Gastrocnemius medialis (tissue), 4 donors: ENCODE results near the gene CCNI2. TPM values are rescaled to one million over a fixed set of nuclear protein-coding genes. Genes with fewer than 3 reads are reported as not detected.

Experiments used
- ATAC-seq, 2 donors: fragments of 150-250 bp; one replicate each; pipeline ENCODE4 v1.9.1; 2016
- DNase-seq, 2 donors: peaks; one replicate each; pipeline ENCODE4 v3.0.0-alpha.2; 2019
- H3K27ac ChIP-seq, 4 donors: fragments of 200-600 bp; sonication (generic); 1 replicate in 1 of 4; 2 replicates in 3 of 4; pipeline ENCODE4 v1.5.1; 2016 to 2018; ENCODE audit warnings: mild to moderate bottlenecking in 2 of 4, moderate library complexity in 1 of 4
- H3K27me3 ChIP-seq, 3 donors: fragments of 200-600 bp; sonication (generic) in 2 of 3; 1 replicate in 1 of 3; 2 replicates in 2 of 3; pipeline versions ENCODE4 v1.5.1 to v1.6.0; 2016 to 2019; ENCODE audit warnings: mild to moderate bottlenecking in 1 of 3, moderate library complexity in 1 of 3
- H3K36me3 ChIP-seq, 2 donors: fragments of 200-600 bp; sonication (generic) in 1 of 2; one replicate each; pipeline ENCODE4 v1.5.1; 2017 to 2018
- H3K4me1 ChIP-seq, 2 donors: fragments of 200-600 bp; sonication (generic) in 1 of 2; one replicate each; pipeline ENCODE4 v1.5.1; 2016 to 2017; ENCODE audit warnings: mild to moderate bottlenecking in 2 of 2
- H3K4me3 ChIP-seq, 4 donors: fragments of 200-600 bp; sonication (generic) in 3 of 4; 1 replicate in 1 of 4; 2 replicates in 3 of 4; pipeline ENCODE4 v1.5.1; 2016 to 2019; ENCODE audit warnings: mild to moderate bottlenecking in 2 of 4
- H3K9me3 ChIP-seq, 3 donors: fragments of 200-600 bp; sonication (generic) in 2 of 3; 1 replicate in 1 of 3; 2 replicates in 2 of 3; pipeline ENCODE4 v1.5.1; 2016 to 2019
- CTCF ChIP-seq, 5 experiments: fragments of 450-650 bp in 3 of 5; fragments of 200-600 bp in 2 of 5; sonication (generic) in 2 of 5; IDR thresholded peaks in 4 of 5; conservative IDR thresholded peaks in 1 of 5; 1 replicate in 4 of 5; 2 replicates in 1 of 5; pipeline ENCODE4 v1.5.1; 2016 to 2019; ENCODE audit warnings: antibody characterized with exemption in 5 of 5, mild to moderate bottlenecking in 3 of 5, moderate library complexity in 3 of 5
- POLR2A ChIP-seq, 2 donors: fragments of 450-650 bp; IDR thresholded peaks; one replicate each; pipeline ENCODE4 v1.6.1; 2017; ENCODE audit warnings: antibody characterized with exemption in 2 of 2, mild to moderate bottlenecking in 2 of 2, moderate library complexity in 2 of 2
- in situ Hi-C, 4 donors: fragments of 200-750 bp; cut with MboI; loops; one replicate each; pipeline versions ENCODE4 v1.15.0 to v1.8.0; 2017; ENCODE audit warnings: low sequenced_read_pairs in 4 of 4
- intact Hi-C: fragments of 100-400 bp; cut with DNase I; formaldehyde crosslinking; loops from one replicate; pipeline ENCODE4 v1.15.1; 2023; ENCODE audit warnings: low total_unique reads
- total RNA-seq, 4 donors: library from RNA; depleted of rRNA; stranded (reverse); fragments of >200 nt; gene quantifications; one replicate each; pipeline versions ENCODE4 v1.1.0 to v1.2.3, GENCODE V29; 2016

The CCNI2 gene
- total RNA-seq, 4 donors from 2014 or later: not detected

GRCh38 chr5:132773114-132773513 lies 25.9 kb downstream of the CCNI2 start:
- Histone ChIP-seq H3K9me3 (no peaks in the 10 kb centered on the region), H3K27ac (no peak overlapping the region), H3K27me3 (no peaks in the 10 kb centered on the region), H3K4me3 (no peak overlapping the region), H3K36me3 (no peaks in the 10 kb centered on the region), H3K4me1 (peaks cover 6 to 31% of the 10 kb centered on the region in 2 donors)
- no peak for DNase-seq
- intact Hi-C loops: no loop called here
- in situ Hi-C loops: no loop called here
- no peak for ATAC-seq
- TF ChIP-seq POLR2A (IDR thresholded peaks at IDR 0.05) (no peak), CTCF (IDR thresholded peaks at IDR 0.05 in 4 of 5, conservative IDR thresholded peaks at IDR 0.05 in 1 of 5) (no peak)

GRCh38 chr5:132773601-132774355 lies 26.6 kb downstream of the CCNI2 start:
- TF ChIP-seq POLR2A (IDR thresholded peaks at IDR 0.05) (no peak), CTCF (IDR thresholded peaks at IDR 0.05 in 4 of 5, conservative IDR thresholded peaks at IDR 0.05 in 1 of 5) (no peak)
- Histone ChIP-seq H3K27me3 (no peaks in the 10 kb centered on the region), H3K9me3 (no peaks in the 10 kb centered on the region), H3K36me3 (no peaks in the 10 kb centered on the region), H3K4me1 (peaks cover 7 to 33% of the 10 kb centered on the region in 2 donors), H3K27ac (peak overlapping the region in 1 of 4 donors; percentile 75), H3K4me3 (no peak overlapping the region)
- DNase-seq: no peak
- in situ Hi-C loops: no loop called here
- intact Hi-C loops: no loop called here
- no peak for ATAC-seq

GRCh38 chr5:132774406-132774805 lies 27.2 kb downstream of the CCNI2 start:
- peak overlapping the region in 1 of 4 donors; percentile 75 for H3K27ac ChIP-seq
- ATAC-seq: no peak
- in situ Hi-C loops: no loop called here

GRCh38 chr5:132774896-132775295 lies 27.7 kb downstream of the CCNI2 start:
- H3K27ac ChIP-seq: peak overlapping the region in 3 of 4 donors; percentile 8 to 75 (median 8)
- H3K27me3 ChIP-seq: peaks cover 0 to 4% (median under 1%) of the 10 kb centered on the region in 3 donors
- TF ChIP-seq CTCF (IDR thresholded peaks at IDR 0.05 in 4 of 5, conservative IDR thresholded peaks at IDR 0.05 in 1 of 5): no peak
- no peak for TF ChIP-seq POLR2A (IDR thresholded peaks at IDR 0.05)
- peak in 1 of 2 donors; percentile 22 for ATAC-seq
- DNase-seq: no peak
- no peaks in the 10 kb centered on the region for H3K36me3 ChIP-seq
- intact Hi-C loops: loop anchor here (5.0 kb wide), 1 partner anchor 38 kb away; the partner anchor contains the start of gene KIF3A
- peaks cover 7 to 33% of the 10 kb centered on the region in 2 donors for H3K4me1 ChIP-seq
- H3K4me3 ChIP-seq: no peak overlapping the region
- H3K9me3 ChIP-seq: no peaks in the 10 kb centered on the region
- in situ Hi-C loops: no loop called here

More at GRCh38 chr5:132774406-132774805, 27.2 kb downstream of the CCNI2 start:
- H3K27me3 ChIP-seq: no peaks in the 10 kb centered on the region
- H3K4me3 ChIP-seq: no peak overlapping the region
- intact Hi-C loops: no loop called here
- H3K9me3 ChIP-seq: no peaks in the 10 kb centered on the region
- no peak for DNase-seq
- peaks cover 7 to 33% of the 10 kb centered on the region in 2 donors for H3K4me1 ChIP-seq
- no peaks in the 10 kb centered on the region for H3K36me3 ChIP-seq
- TF ChIP-seq CTCF (IDR thresholded peaks at IDR 0.05 in 4 of 5, conservative IDR thresholded peaks at IDR 0.05 in 1 of 5) (no peak), POLR2A (IDR thresholded peaks at IDR 0.05) (no peak)
